Skin epidermis (tissue), 12 donors: ENCODE measurements around the gene MCM9.
A peak's percentile ranks its signal among the peaks of the same experiment; 100 is the strongest.

Experiments used
- H3K27ac ChIP-seq, 21 experiments: fragments of 200-600 bp; sonication (generic) in 11 of 21; one replicate each; pipeline ENCODE4 v1.5.0; 2020; ENCODE audit warnings: mild to moderate bottlenecking in 3 of 21, inconsistent platforms in 2 of 21, moderate library complexity in 2 of 21
- H3K4me3 ChIP-seq, 7 experiments: fragments of 200-600 bp; sonication (generic) in 2 of 7; one replicate each; pipeline ENCODE4 v1.5.0; 2020; ENCODE audit warnings: inconsistent platforms in 2 of 7, mild to moderate bottlenecking in 2 of 7, moderate library complexity in 1 of 7

MCM9 gene

GRCh38 chr6:118933855-118934460 lies 1.0 kb downstream of the MCM9 start:
- Histone ChIP-seq H3K27ac (peak overlapping the region in 8 of 21 experiments; percentile 83 to 96 (median 89)), H3K4me3 (peak overlapping the region; percentile 77 to 98 (median 86))

- no peak overlapping the region for H3K27ac ChIP-seq
- no peak overlapping the region for H3K4me3 ChIP-seq
Measured at GRCh38 chr6:118932421-118932820, 2.5 kb downstream of the MCM9 start.

- no peak overlapping the region for H3K27ac ChIP-seq
- no peak overlapping the region for H3K4me3 ChIP-seq
Measured at GRCh38 chr6:118931436-118931835, 3.5 kb downstream of the MCM9 start.

- Histone ChIP-seq H3K27ac (no peak overlapping the region), H3K4me3 (no peak overlapping the region)
Measured at GRCh38 chr6:118930680-118931079, 4.3 kb downstream of the MCM9 start.

GRCh38 chr6:118923035-118923434 lies 11.9 kb downstream of the MCM9 start:
- Histone ChIP-seq H3K27ac (no peak overlapping the region), H3K4me3 (no peak overlapping the region)

- Histone ChIP-seq H3K4me3 (no peak overlapping the region), H3K27ac (no peak overlapping the region)
Measured at GRCh38 chr6:118921084-118921483, 13.9 kb downstream of the MCM9 start.

GRCh38 chr6:118918329-118918725 lies 16.6 kb downstream of the MCM9 start:
- no peak overlapping the region for H3K27ac ChIP-seq
- no peak overlapping the region for H3K4me3 ChIP-seq

- H3K27ac ChIP-seq, result no peak overlapping the region
- no peak overlapping the region for H3K4me3 ChIP-seq
Measured at GRCh38 chr6:118917546-118918328, 17.2 kb downstream of the MCM9 start.

- Histone ChIP-seq H3K27ac (no peak overlapping the region), H3K4me3 (no peak overlapping the region)
Measured at GRCh38 chr6:118914598-118914997, 20.4 kb downstream of the MCM9 start.

- Histone ChIP-seq H3K4me3 (no peak overlapping the region), H3K27ac (no peak overlapping the region)
Measured at GRCh38 chr6:118913161-118913560, 21.8 kb downstream of the MCM9 start.

GRCh38 chr6:118912646-118913045 lies 22.3 kb downstream of the MCM9 start:
- H3K27ac ChIP-seq, result no peak overlapping the region
- no peak overlapping the region for H3K4me3 ChIP-seq

- no peak overlapping the region for H3K27ac ChIP-seq
Measured at GRCh38 chr6:118908441-118908840, 26.5 kb downstream of the MCM9 start.

GRCh38 chr6:118905851-118906250 lies 29.1 kb downstream of the MCM9 start:
- Histone ChIP-seq H3K27ac (peak overlapping the region in 2 of 21 experiments; percentile 11 to 26), H3K4me3 (no peak overlapping the region)

More at GRCh38 chr6:118908441-118908840, 26.5 kb downstream of the MCM9 start:
- H3K4me3 ChIP-seq, result no peak overlapping the region

GRCh38 chr6:118905084-118905483 lies 29.9 kb downstream of the MCM9 start:
- Histone ChIP-seq H3K27ac (peak overlapping the region in 1 of 21 experiments; percentile 11), H3K4me3 (no peak overlapping the region)

GRCh38 chr6:118903691-118904090 lies 31.3 kb downstream of the MCM9 start:
- peak overlapping the region in 2 of 21 experiments; percentile 13 to 46 for H3K27ac ChIP-seq

GRCh38 chr6:118903138-118903537 lies 31.8 kb downstream of the MCM9 start:
- H3K27ac ChIP-seq, result peak overlapping the region in 5 of 21 experiments; percentile 13 to 46 (median 23)
- no peak overlapping the region for H3K4me3 ChIP-seq

More at GRCh38 chr6:118903691-118904090, 31.3 kb downstream of the MCM9 start:
- no peak overlapping the region for H3K4me3 ChIP-seq

- Histone ChIP-seq H3K4me3 (no peak overlapping the region), H3K27ac (peak overlapping the region in 6 of 21 experiments; percentile 13 to 46 (median 20))
Measured at GRCh38 chr6:118902726-118903125, 32.2 kb downstream of the MCM9 start.

GRCh38 chr6:118899948-118900347 lies 35.0 kb downstream of the MCM9 start:
- no peak overlapping the region for H3K4me3 ChIP-seq

GRCh38 chr6:118897386-118897785 lies 37.6 kb downstream of the MCM9 start:
- no peak overlapping the region for H3K4me3 ChIP-seq
- H3K27ac ChIP-seq, result no peak overlapping the region

More at GRCh38 chr6:118899948-118900347, 35.0 kb downstream of the MCM9 start:
- no peak overlapping the region for H3K27ac ChIP-seq

GRCh38 chr6:118896339-118897136 lies 38.4 kb downstream of the MCM9 start:
- H3K4me3 ChIP-seq, result no peak overlapping the region

More at GRCh38 chr6:118896339-118897136, 38.4 kb downstream of the MCM9 start:
- H3K27ac ChIP-seq, result peak overlapping the region in 6 of 21 experiments; percentile 10 to 99 (median 60)
